NCI-H2107 (cell line): ENCODE results near the gene RALGPS1.

ENCODE experiments used
- DNase-seq: peaks from one replicate; lab custom pipeline; 2025; lab: John Stamatoyannopoulos, UW

RALGPS1 gene

DNA sequence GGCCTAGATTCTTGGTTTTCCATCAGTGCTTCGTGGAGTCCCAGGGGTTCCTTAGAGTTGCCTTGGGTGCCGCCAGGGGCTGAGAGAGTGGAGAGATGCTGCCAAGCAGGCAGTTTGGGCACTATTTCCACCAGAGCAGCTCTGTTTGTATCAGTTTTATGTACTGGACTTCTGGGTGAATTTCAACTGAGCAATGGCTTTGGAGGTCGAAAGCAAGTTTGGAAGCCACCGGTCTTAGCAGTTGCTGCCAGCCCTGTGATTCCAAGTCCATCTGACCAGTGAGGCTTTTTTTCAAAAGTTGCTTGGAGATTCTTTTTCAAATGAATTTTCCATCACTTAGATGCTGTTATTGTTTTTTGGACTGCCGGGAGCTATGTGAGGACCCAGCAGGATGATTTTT, 139.4 kb downstream of the RALGPS1 start:
- DNase-seq, result no peak

DNA sequence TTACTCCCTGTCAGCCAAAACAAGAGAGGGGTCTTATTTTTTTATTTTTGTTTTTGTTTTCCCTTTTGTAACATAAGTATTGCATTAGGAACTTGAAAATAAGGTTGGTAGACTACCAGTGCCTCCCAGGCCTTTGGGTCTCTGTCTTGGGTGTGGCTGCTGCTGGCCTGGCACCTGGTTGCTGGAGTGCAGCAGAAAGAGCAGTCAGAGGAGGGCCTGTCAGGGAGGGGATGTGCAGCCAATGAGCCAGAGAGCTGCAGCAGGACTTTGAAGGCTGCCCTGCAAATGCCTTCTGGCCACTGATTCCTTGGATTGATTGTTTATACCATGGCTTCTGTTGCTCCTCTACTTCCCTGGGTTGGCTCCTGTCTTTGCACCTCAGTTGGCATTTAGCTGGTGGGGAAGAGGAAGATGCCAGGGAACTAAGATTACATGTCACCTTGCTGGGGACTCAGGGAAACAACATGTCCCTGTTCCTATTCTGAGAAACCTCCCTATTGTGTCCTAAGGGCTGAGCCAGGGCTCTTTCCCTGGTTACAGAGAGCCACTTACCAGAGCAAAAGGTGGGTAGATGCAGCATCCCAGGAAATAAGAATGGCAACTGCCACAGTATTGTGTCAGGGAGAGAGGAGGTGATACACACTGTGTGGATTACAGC, 141.3 kb downstream of the RALGPS1 start:
- no peak for DNase-seq

DNA sequence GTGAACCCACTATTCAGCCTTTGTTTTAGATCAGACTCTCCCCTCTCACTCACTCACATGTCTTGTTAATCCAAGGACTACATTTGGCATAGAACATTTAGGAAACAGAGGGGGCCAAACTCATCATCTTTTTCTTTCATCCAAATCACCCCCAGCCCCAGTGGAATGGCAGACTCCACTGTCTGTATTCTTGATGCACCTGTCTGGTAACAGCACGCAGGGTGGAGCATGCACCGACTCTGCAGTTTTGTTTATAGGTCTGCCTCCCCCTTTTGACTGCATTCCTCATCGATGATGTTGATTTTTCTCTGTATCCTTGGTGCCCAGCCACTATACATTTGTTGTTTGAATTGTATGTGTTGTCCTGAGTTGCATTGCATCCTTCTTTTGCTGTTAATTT, 141.9 kb downstream of the RALGPS1 start:
- no peak for DNase-seq

DNA sequence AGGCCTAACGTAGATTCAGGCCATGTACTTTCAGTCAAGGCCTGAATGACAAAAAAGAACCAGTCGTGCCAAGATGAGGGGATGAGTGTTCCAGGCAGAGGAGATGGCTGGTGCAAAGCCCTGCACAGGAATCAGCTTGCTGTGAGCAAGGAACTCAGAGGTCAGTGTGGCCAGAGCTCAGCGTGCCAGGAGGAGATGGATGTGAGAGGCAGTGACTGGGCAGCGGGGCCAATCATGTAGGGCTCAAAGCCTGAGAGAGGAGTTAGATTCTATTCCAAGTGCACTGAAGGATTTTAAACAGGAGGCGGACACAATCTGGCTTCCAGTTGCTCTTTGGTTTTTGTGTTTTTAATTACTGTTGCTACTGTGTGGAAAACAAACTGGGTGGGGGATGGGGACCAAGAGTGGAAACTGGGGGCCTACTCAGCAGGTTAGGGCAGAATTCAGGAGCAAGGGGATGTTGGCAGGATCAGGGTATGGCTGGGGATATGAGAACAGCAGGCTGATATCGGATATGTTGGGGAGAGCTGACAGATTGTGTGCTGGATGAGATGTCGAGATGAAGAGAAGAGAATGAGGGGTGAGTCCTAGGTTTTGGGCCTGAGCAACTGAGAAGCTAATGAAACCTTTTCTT, 143.5 kb downstream of the RALGPS1 start:
- no peak for DNase-seq

DNA sequence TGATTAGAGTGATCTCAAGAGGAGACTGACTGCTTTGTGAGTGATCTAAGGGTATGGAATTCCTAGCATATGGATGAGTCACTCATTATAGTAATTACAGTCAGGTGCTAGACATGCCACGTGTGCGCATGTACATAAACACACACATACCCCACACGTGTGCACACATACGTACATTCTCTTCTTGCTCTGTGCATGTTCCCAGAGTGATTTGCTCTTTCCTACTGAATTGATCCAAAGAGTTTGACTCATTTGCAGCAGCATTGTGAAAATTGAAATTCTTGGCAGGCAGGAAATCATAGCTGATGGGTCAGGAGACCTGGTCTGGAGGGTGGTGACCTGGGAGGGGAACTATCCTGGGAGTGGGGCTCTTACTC, 144.1 kb downstream of the RALGPS1 start:
- DNase-seq, result no peak

DNA sequence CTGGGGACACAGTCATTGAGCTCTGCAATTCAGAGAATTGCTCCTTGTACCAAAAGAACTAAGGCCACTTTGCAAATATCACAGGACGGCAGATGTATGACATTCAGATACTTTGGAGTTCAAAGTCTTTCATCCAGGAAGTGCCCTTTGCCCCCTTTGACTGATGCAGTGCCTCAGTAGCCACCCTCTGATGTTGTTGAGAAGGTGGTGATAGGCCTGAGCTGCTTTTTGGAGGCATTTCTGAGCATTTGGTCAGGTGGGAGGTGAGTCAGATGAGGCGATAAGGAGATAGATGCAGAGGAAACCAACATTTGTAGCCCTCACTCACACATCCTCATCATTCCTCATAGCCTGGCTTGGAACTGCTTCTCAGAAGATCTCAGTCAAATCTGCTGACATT, 144.4 kb downstream of the RALGPS1 start:
- no peak for DNase-seq

DNA sequence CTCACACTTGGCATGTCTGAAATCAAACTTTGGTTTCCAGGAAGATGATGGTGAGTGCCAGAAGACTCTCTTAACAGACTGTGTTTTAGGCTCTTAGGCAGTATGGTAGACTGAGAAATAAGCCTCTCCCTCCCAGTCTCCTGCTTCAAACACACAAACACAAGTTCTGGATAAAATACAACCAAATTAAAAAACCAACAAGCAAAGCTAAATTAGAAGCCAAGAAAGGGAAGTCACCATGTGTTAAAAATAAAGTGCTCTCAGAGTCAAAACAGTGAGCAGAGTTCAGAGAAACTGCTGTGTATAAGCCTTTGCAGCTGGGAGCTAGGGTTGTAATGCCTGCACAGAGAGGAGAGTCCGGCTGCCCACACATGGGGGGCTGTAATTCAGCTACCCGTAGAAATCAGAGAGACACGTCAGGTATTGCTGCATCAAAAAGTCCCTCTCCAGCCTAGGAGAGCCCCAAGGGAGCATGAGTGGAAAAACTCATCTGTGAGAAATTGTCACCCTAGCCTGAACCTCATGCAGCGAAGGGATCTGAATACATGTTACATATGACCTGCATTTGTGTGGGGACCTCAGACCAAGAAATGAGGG, 145.3 kb downstream of the RALGPS1 start:
- DNase-seq, result no peak

DNA sequence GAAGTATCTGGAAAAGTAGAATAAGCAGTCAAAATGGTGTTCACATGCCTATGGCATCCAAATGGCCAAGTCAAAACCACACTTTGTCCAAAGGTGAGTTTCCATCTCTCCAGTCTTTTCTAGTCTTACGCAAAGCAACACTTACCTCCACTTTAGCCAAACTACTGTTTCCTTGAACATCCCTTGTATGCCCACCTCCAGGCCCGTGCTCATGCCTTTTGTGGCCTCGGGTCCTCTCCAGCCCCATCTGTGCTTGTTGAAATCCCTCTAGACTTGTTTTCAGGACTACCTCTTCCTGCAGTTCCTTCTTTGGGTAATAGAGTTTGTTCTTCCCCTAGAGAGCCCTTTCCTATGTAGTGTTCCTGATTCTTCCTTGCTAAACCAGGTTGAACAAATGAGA, 146.8 kb downstream of the RALGPS1 start:
- DNase-seq, result no peak

DNA sequence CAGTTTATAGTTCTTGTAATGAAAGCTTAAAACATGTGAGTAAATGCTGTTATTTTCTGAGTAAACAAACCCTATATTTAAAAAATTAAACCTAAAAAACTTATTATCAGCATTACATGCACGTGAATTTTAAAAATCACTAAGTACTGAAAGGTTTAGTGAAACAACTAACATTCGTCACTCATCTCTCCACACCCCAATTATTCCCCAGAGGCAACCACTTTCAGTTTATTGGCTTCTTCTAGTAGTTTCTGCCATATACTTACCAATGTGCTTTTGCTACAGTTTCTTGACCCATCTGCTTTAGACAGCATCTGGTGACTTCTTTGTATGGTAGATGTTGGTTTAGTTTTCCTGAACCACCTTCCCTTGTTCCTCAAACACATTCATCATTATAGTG, 149.8 kb downstream of the RALGPS1 start:
- no peak for DNase-seq

DNA sequence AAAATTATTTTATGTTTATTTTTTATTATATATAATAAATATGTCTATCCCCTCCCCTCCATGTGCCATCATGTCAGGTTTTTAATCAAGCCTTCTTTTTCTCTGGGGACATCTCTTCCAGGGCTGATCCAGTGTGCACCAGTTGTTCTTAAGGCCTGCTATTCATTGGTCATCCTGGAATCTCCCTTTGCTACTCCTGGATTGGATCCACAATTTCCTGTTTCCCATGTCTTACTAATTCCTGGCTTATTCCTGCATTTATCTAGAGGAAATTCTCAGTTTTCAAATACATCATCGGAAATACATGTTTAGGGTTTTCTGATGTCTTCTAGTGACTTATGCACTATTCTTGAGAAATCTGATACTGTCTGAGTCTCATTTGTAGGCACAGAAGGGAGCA, 151.0 kb downstream of the RALGPS1 start:
- DNase-seq, result no peak

DNA sequence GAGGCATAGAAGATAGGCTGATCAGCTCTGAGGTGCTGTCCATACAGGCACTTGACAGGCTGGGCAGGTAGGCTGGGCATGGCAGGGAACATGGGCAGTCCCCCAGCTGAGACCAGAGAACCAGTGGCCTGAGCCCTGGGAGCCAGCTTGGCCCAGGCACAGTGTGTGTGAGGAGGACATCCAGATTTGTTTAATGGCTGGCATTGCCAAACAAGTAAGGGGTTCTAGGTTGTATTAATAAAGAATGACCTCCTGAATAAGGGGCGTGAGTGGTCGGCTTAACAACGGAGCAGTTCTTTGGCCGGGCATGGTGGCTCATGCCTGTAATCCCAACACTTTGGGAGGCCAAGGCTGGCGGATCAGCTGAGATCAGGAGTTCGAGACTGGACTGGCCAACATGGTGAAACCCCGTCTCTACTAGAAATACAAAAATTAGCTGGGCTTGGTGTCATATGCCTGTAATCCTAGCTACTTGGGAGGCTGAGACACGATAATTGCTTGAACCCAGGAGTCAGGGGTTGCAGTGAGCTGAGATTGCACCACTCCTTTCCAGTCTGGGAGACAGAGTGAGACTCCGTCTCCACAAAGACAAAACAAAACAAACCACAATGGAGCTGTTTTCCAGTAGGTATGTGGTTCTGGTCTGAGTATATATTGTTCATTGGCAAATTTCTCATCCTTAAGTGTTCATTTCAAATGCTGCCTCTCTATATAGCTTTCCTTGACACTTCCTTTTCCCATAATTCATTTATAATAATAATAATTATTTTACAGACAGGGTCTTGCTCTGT, 151.7 kb downstream of the RALGPS1 start:
- no peak for DNase-seq

DNA sequence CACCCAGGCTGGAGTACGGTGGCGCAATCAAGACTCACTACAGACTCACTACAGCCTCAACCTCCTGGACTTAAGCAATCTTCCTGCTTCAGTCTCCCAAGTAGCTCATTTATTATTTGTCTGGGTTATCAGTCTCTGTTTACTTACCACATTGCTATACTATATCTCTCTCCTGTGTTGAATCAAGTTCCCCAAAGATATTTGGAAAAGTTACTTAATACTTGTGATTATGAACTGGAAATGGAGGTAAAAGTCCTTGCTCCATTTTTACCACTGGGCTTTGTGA, 152.2 kb downstream of the RALGPS1 start:
- DNase-seq, result no peak

DNA sequence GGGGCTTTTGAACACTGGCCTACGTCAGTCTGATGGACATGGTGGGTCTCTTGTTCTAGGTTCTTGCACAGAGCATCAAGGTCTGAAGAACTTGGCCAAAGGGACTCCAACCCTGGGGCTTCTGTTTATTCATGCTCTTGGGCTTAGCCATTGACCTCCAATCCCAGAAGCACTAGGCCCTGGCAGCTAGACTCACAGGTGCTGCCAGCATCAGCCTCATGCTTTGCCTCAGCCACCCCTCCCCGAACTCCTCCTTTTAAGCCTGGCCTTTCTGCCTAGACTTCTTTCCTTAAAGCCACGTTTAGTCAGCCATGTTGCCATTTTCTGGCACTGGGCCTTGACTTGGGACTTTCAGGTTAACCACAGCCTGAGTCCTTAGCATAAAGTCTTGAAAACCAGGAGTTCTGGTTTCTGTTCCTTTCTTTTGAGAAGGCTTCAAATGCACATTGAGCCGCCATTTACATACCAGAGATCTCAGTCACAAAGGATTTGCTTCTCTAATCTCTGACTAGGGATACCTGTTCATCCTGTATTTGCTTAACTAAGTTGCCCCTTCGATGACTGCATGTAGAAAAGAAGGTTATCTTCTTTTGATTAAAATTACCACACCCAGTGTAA, 153.1 kb downstream of the RALGPS1 start:
- no peak for DNase-seq

DNA sequence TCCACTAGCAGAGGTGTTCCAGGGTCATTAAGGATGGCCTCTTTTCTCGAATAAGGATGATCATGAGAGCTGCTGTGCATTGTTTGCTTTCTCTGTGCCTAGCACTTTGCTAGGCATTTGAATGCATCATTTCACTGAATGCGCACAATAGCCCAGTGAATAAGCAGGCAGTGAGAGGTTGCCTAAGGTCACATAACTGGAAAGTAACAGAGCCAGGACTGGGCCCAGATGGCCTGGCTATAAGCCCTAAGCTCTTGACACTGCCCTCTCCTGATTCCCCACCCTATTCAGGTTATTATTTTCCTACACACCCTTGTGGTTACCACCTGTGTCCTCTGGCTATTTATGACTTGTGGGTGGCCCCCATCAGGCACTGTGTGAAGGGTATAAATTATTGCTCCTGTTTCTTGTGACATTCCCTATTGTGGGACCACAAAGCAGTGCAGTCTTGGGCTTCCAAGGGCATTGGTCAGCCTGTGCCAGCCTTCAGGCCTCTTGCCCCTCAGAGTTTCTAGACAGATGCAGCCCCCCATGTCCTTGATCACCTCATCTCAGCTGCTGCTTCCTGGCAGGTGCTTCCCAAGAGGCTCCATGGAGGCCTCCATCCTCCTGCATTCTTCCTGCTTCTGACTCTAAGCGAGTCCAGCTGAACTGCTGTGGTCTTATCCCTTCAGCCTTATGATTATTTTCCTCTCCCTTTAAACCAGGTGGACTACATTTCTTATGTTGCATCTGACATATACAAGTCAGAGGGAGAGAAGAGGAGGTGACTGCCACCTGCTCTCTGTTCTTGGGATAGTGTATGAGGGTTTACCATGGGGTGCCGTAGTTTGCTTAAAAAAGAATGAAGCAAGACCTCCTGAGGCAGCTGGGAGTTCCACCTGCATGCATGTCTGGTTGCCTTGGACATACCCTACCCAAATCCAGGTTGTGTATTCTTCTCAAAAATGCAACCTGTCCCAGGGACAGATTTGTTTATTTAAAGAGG, 160.3 kb downstream of the RALGPS1 start:
- no peak for DNase-seq

DNA sequence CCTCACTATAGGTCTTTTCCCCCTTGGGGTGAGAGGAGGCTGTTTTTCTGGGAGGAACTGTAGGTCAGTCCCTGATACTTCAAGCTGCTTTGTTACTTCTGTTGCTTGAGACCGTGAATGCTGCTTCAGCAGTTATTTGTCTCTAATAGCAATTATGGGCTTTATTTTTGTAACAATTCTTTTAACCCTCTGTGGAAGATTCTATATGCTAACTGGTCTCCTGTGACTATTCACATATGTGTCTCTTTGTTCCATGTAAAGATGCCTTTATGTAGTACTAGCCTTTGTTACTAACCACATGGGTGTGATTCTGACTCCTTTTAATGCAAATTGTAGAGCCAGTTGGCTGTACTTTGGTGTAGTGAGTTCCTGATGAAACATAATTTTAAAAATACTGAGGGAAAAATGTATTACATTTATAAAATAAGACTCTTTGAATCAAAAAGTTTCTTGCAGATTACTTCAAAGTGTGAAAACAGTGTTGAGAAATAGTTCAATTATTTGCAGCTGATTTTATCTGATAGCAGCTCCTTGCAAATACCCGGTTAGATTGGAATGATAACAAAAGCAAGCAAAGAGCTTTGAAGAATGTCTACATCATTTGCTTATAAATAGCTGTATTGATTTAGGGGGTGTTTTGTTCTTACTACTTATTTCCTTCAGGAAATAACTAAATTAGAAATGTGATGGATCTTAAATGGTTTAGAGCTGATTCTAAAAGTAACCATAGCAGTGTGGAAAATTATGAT, 161.2 kb downstream of the RALGPS1 start:
- no peak for DNase-seq

DNA sequence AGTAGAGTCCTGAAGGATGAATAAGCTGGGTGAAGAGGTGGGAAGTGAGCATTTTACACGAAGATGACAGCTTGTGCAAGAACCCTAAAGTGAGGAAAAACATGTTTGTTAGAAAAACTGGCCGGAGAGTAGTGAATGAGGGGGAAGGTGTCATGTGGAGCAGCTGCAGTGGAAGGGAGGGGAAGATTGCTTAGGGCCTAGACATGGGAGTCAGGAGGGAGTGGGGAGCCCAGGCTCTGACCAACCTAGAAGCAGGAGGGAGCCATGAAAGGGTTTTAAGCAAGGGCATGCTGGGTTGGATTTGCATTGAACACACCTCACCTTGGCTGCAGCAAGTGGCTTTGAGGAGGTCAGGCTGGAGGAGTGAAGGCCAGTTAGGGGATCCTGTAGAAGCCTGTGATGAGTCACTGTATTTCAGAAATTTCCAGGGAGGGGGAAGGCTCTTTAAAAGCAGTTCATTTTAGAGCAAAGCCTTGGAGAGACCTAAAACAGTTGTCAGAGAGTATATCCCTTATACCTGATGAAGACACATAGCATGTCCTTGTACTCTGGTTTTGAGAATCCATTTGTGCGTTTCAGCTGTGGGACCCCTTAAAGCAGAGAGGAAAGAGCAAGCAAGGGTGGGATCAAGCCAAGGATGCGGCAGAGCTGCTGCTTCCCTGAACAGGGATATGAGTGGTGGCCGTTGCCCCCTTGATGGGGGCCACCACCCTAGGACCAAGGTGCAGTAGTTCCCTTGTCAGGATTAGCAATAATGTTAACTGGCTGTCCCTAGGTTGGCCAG, 162.5 kb downstream of the RALGPS1 start:
- no peak for DNase-seq

DNA sequence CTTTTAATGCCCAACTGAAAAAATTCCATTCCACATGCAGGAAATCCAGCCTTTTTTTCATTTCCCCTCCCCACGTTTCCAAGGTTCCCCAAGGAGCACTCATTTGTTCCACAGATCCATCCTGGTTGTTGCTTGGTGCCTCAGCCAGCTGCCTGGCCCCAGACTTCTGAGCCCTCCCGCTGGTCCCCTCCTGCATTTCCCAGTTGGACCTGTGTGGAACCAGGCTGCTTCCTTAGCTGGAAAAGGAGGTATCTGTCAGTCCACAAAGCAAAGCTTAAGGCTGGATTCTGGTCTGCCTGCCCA, 163.0 kb downstream of the RALGPS1 start:
- DNase-seq, result no peak

DNA sequence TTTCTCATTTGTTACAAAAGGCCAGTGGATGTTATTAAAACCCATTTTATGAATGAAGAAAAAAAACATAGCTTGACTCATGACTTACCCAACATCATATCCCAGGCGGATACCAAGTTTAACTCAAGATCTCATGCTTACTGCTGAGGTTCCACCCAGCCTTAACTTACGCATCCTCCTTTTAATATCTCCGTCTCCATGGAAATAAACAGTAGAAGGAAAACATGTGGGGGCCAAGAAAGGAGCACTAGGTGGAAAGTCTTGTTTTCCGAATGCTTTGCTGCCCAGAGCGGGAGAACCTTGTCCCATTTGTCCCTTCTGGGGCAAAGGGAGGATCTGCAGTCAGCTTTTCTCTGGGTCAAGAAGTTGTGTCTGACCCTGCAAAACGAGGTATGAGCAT, 163.8 kb downstream of the RALGPS1 start:
- no peak for DNase-seq

DNA sequence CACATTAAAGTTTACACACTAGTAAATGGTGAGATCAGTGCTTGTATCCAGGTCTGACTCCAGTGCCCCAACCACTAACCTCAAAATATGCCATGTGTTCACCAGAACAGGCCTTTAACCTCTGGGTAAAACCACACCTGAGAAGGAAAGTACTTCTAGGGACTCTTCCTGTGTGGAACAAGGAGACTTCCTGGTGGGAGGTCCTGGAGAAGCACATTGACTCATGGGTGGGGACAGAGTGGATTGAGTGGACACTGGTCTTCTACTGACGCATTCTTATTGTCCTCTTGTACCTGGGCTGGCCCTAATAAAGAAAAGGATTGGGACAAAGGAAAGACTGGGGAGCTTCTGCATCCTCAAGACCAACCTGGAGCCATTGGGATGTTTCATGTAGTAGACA, 164.4 kb downstream of the RALGPS1 start:
- DNase-seq, result no peak

DNA sequence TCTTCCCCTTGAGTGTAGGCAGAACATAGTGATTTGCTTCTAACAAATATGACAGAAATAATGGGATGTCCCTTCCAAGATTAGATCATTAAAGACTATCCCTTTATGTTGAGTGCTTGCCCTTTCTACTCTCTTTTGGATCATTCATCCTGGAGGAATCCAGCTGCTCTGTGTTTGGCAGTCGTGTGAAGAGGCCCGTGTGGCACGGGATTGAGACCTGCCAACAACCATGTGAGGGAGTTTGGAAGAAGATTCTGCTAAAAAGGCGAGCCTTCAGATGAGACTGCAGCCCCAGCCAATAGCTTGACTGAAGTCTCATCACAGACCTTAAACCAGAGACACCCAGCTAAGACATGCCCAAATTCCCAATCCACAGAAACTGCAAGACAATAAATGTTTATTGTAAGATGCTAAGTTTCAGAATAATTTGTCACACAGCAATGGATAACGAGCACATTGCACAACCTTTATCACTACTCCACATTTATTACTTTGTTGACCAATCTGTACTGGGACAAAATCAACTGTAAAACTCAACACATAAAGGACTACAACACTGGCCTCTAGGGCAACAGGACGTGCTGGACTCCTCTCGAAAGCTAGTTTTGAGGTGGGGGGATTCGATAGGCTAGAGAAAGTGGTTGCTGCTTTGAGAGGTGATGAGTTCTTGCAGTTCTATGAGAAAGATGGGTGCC, 165.0 kb downstream of the RALGPS1 start:
- no peak for DNase-seq
